RWPE2 (cell line): ENCODE measurements around the gene URB2.
A peak's percentile ranks its signal among the peaks of the same experiment; 100 is the strongest.

Source experiments
- ATAC-seq: fragments of 200-7000 bp; cut with Tn5 transposase; 3 replicates; pipeline ENCODE4 v1.9.1; 2021; ENCODE audit warnings: low read depth
- DNase-seq: peaks from one replicate; pipeline ENCODE4 v3.0.0-alpha.2; 2020; ENCODE audit warnings: low spot score
- H3K27ac ChIP-seq: fragments of 450-650 bp; 2 replicates; pipeline ENCODE4 v1.5.1; 2017; ENCODE audit warnings: mild to moderate bottlenecking; ENCODE audit not compliant: poor library complexity, severe bottlenecking
- H3K27me3 ChIP-seq: fragments of 250-450 bp; sonication (Bioruptor Pico); 2 replicates; pipeline ENCODE4 v1.5.1; 2021; ENCODE audit warnings: mild to moderate bottlenecking, moderate library complexity; ENCODE audit not compliant: insufficient read depth, poor library complexity, severe bottlenecking
- H3K36me3 ChIP-seq: fragments of 250-450 bp; sonication (Bioruptor Pico); 2 replicates; pipeline ENCODE4 v1.5.1; 2020; ENCODE audit warnings: low read depth, mild to moderate bottlenecking, moderate library complexity
- H3K4me1 ChIP-seq: fragments of 250-450 bp; sonication (Bioruptor Pico); 2 replicates; pipeline ENCODE4 v1.5.1; 2021; ENCODE audit warnings: mild to moderate bottlenecking, moderate library complexity; ENCODE audit not compliant: insufficient read depth, poor library complexity, severe bottlenecking
- H3K4me3 ChIP-seq: fragments of 250-450 bp; sonication (Bioruptor Pico); 2 replicates; pipeline ENCODE4 v1.5.1; 2021; ENCODE audit warnings: mild to moderate bottlenecking, moderate library complexity; ENCODE audit not compliant: severe bottlenecking
- H3K9me3 ChIP-seq: fragments of 250-450 bp; sonication (Bioruptor Pico); 2 replicates; pipeline ENCODE4 v1.5.1; 2021; ENCODE audit warnings: mild to moderate bottlenecking, moderate library complexity; ENCODE audit not compliant: severe bottlenecking
- CTCF ChIP-seq: fragments of 450-650 bp; IDR thresholded peaks from one replicate; pipeline ENCODE4 v1.5.1; 2017; ENCODE audit warnings: mild to moderate bottlenecking, moderate library complexity; ENCODE audit not compliant: poor library complexity, severe bottlenecking

URB2 gene

GRCh38 chr1:229625071-229625914, 754 bp upstream of the URB2 start:
- no peaks in the 10 kb centered on the region for H3K27me3 ChIP-seq
- no peaks in the 10 kb centered on the region for H3K4me1 ChIP-seq
- DNase-seq (no peak), ATAC-seq (peak; percentile 39)
- H3K9me3 ChIP-seq, result no peaks in the 10 kb centered on the region
- H3K36me3 ChIP-seq, result peaks cover 4% of the 10 kb centered on the region; the same call in 1 of the 2 replicates
- no peak for TF ChIP-seq CTCF
- H3K27ac ChIP-seq, result peak overlapping the region; percentile 53
- H3K4me3 ChIP-seq, result peak overlapping the region; percentile 86

GRCh38 chr1:229627003-229627402, 956 bp downstream of the URB2 start:
- TF ChIP-seq CTCF, result no peak
- DNase-seq (no peak), ATAC-seq (no peak)
- Histone ChIP-seq H3K9me3 (no peaks in the 10 kb centered on the region), H3K4me1 (no peaks in the 10 kb centered on the region), H3K36me3 (no peaks in the 10 kb centered on the region), H3K4me3 (peak overlapping the region; percentile 86), H3K27ac (peak overlapping the region; percentile 53), H3K27me3 (no peaks in the 10 kb centered on the region)

GRCh38 chr1:229629261-229629660, 3.2 kb downstream of the URB2 start:
- no peak overlapping the region for H3K4me3 ChIP-seq
- no peak for ATAC-seq
- no peaks in the 10 kb centered on the region for H3K27me3 ChIP-seq
- no peak overlapping the region for H3K27ac ChIP-seq
- no peaks in the 10 kb centered on the region for H3K9me3 ChIP-seq
- H3K4me1 ChIP-seq, result no peaks in the 10 kb centered on the region
- TF ChIP-seq CTCF, result no peak
- no peak for DNase-seq
- no peaks in the 10 kb centered on the region for H3K36me3 ChIP-seq

GRCh38 chr1:229631148-229631547, 5.1 kb downstream of the URB2 start:
- no peaks in the 10 kb centered on the region for H3K9me3 ChIP-seq
- no peak overlapping the region for H3K27ac ChIP-seq
- no peak for ATAC-seq
- H3K27me3 ChIP-seq, result no peaks in the 10 kb centered on the region
- H3K4me3 ChIP-seq, result no peak overlapping the region
- no peak for TF ChIP-seq CTCF
- no peaks in the 10 kb centered on the region; the same call in 1 of the 2 replicates for H3K36me3 ChIP-seq
- H3K4me1 ChIP-seq, result no peaks in the 10 kb centered on the region
- DNase-seq, result no peak

GRCh38 chr1:229631966-229632365, 5.9 kb downstream of the URB2 start:
- no peaks in the 10 kb centered on the region; the same call in 1 of the 2 replicates for H3K36me3 ChIP-seq
- DNase-seq (no peak), ATAC-seq (no peak)
- no peak overlapping the region for H3K27ac ChIP-seq
- H3K4me1 ChIP-seq, result no peaks in the 10 kb centered on the region
- H3K9me3 ChIP-seq, result no peaks in the 10 kb centered on the region
- no peak for TF ChIP-seq CTCF
- H3K4me3 ChIP-seq, result no peak overlapping the region
- no peaks in the 10 kb centered on the region for H3K27me3 ChIP-seq
